ENCODE data around the gene WDR90.

WDR90 gene

GRCh38 chr16:674214-674881 is 25.2 kb downstream of the WDR90 start:
- DNase-seq (ENCODE audit: low read depth): no peak
- no peak overlapping the region for H3K4me3 ChIP-seq (ENCODE audit: low read depth, low read length)
- TF ChIP-seq, protein P1, sequence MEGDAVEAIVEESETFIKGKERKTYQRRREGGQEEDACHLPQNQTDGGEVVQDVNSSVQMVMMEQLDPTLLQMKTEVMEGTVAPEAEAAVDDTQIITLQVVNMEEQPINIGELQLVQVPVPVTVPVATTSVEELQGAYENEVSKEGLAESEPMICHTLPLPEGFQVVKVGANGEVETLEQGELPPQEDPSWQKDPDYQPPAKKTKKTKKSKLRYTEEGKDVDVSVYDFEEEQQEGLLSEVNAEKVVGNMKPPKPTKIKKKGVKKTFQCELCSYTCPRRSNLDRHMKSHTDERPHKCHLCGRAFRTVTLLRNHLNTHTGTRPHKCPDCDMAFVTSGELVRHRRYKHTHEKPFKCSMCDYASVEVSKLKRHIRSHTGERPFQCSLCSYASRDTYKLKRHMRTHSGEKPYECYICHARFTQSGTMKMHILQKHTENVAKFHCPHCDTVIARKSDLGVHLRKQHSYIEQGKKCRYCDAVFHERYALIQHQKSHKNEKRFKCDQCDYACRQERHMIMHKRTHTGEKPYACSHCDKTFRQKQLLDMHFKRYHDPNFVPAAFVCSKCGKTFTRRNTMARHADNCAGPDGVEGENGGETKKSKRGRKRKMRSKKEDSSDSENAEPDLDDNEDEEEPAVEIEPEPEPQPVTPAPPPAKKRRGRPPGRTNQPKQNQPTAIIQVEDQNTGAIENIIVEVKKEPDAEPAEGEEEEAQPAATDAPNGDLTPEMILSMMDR (IDR thresholded peaks at IDR 0.05; ENCODE audit: insufficient read depth, low read depth, low read length, missing control alignments): no peak

DNA sequence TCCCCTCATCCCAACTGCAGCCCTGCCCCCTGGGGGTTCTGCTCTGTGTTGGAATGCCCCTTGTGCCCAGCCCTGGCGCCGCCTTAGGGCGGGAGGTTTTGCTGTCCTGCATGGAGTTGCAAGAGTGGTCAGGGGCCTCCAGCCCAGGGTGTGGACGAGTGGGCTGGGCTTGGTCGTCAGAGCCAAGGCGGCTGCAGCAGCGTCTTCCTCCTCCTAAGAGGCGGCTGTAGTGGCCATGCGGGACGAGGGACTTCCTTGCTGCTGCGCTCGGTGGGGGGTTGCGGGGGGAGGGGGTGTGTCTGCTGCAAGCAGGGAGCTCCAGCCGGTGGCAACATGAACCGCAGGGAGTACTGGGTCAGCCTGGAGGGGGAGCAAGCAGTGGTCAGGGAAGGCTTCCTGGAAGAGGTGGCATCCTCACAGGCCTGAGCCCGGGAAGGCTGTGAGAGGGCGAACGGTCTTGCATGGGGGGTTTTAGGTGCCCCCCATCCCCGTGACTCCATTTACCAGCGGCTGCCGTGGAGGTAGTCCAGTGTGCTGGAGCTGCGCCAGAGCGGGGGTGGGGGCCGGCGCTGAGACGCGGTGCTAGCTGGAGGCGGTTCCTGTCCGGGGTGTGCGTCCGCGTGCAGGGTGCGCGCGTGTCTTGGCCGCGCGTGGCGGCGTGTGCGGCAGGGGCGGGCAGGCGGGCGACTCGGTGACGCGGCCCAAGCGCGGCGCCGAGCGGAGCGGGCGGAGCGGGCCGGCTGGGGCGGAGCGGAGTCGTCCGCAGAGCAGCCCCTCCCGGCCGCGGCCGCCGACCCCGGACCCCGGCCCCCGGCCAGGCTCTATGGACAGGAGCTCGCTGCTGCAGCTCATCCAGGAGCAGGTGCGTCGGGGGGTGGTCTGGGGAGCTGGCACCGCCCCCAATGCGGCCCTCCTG is 26.1 kb downstream of the WDR90 start, which contains the start of gene RHBDL1:
Gene RHBDL1, plus strand, starts transcription at position 704 of the 916 bp plus-strand sequence. Its CDS starts 120 bp downstream, at position 824.
- peak; percentile 35 for DNase-seq (ENCODE audit: low read depth)
- H3K4me3 ChIP-seq (ENCODE audit: low read depth, low read length): no peak within 1 kb of the TSS

DNA sequence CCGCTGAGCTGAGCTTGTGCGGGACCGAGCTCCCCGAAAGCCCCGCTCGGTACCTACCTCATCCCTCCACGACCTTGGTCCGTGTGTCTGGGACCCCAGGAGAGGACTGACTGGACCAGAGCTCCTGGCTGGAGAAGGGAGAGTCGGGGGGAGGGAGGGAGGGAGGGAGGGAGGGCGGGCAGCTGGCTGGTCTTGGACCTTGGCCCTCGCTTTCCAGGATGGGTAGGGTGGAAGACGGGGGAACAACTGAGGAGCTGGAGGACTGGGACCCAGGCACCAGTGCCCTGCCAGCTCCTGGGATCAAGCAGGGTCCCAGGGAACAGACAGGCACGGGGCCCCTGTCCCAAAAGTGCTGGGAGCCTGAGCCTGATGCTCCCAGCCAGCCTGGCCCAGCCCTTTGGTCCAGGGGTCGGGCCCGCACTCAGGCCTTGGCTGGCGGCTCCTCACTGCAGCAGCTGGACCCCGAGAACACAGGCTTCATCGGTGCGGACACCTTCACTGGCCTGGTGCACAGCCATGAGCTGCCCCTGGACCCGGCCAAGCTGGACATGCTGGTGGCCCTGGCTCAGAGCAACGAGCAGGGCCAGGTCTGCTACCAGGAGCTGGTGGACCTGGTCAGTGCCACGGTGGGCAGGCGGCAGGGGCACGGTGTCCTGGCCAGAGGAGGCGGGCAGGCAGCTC is 26.9 kb downstream of the WDR90 start:
- no peak for DNase-seq (ENCODE audit: low read depth)
- H3K4me3 ChIP-seq (ENCODE audit: low read depth, low read length): no peak overlapping the region
- TF ChIP-seq, protein P1 (IDR thresholded peaks at IDR 0.05; ENCODE audit: insufficient read depth, low read depth, low read length, missing control alignments): no peak

More for the DNA sequence above, 26.1 kb downstream of the WDR90 start, which contains the start of gene RHBDL1:
- TF ChIP-seq, protein P1 (IDR thresholded peaks at IDR 0.05; ENCODE audit: insufficient read depth, low read depth, low read length, missing control alignments): no peak

- DNase-seq (ENCODE audit: low read depth): no peak
- TF ChIP-seq, protein P1 (IDR thresholded peaks at IDR 0.05; ENCODE audit: insufficient read depth, low read depth, low read length, missing control alignments): no peak
- H3K4me3 ChIP-seq (ENCODE audit: low read depth, low read length): no peak overlapping the region
Observed at GRCh38 chr16:676565-676902, 27.4 kb downstream of the WDR90 start.

- no peak overlapping the region for H3K4me3 ChIP-seq (ENCODE audit: low read depth, low read length)
- no peak for DNase-seq (ENCODE audit: low read depth)
- TF ChIP-seq, protein P1 (IDR thresholded peaks at IDR 0.05; ENCODE audit: insufficient read depth, low read depth, low read length, missing control alignments): no peak
Observed at GRCh38 chr16:676913-677312, 27.7 kb downstream of the WDR90 start.

DNA sequence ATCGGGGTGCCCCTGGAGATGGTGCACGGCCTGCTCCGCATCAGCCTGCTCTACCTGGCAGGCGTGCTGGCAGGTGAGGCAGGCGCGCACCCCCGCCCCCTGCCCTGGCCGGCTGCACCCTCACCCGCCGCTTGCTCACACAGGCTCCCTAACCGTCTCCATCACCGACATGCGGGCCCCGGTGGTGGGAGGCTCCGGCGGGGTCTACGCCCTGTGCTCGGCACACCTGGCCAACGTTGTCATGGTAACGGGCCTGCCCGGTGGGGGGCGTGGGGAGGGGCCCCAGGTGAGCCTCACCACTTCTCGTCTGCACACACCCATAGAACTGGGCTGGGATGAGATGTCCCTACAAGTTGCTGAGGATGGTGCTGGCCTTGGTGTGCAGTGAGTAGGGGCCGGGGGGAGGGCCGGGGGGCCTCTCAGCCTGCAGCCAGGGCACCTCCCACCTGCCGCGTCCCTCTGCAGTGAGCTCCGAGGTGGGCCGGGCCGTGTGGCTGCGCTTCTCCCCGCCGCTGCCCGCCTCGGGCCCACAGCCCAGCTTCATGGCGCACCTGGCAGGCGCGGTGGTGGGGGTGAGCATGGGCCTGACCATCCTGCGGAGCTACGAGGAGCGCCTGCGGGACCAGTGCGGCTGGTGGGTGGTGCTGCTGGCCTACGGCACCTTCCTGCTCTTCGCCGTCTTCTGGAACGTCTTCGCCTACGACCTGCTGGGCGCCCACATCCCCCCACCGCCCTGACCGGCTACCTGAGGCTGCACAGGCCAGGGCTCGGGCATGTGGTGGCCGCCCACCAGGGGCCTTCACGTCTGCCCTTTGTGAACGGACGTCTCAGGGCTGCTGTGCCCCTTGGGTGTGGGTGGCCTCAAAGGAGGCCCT is 28.4 kb downstream of the WDR90 start:
- TF ChIP-seq, protein P1 (IDR thresholded peaks at IDR 0.05; ENCODE audit: insufficient read depth, low read depth, low read length, missing control alignments): no peak
- no peak for DNase-seq (ENCODE audit: low read depth)
- no peak overlapping the region for H3K4me3 ChIP-seq (ENCODE audit: low read depth, low read length)

Data from GM12865 (cell line).